CD4-positive, alpha-beta T cell treated with Interleukin-12 subunit alpha and Interleukin-12 subunit beta, for 1 hour (primary cell): ENCODE results near the gene GMPPB.
"Not testable (repeated sequence)": the region's sequence is repeated elsewhere in the genome, so short reads cannot be mapped to it uniquely, and the experiment has no call there.

Experiments
- DNase-seq: peaks from one replicate; pipeline ENCODE4 v3.0.0-alpha.2; 2020

GMPPB gene

GRCh38 chr3:49723628-49724551 lies at the start of gene GMPPB:
TSS of gene GMPPB (minus strand) at chr3:49723951. CDS start at chr3:49723726, 225 bp downstream.
- peak; percentile 93 for DNase-seq

- DNase-seq, result no peak
Observed at GRCh38 chr3:49772703-49773102, 49.0 kb upstream of the GMPPB start.

GRCh38 chr3:49771340-49771938 lies 47.7 kb upstream of the GMPPB start:
- no peak for DNase-seq

DNA sequence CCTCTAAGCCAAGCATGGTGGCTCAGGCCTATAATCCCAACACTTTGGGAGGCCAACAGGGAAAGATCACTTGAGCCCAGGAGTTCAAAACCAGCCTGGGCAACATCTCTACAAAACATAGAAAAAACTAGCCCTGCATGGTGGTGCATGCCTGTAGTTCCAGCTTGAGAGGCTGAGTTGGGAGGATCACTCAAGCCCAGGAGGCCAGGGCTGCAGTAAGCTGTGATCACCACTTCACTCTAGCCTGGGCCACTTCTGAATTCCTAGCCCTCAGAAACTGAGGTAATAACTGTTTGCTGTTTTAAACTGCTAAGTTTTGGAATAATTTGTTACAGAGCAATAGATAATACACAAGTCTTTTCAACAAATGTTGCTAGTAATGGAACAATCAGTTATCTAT lies 46.2 kb upstream of the GMPPB start:
- no peak for DNase-seq

DNA sequence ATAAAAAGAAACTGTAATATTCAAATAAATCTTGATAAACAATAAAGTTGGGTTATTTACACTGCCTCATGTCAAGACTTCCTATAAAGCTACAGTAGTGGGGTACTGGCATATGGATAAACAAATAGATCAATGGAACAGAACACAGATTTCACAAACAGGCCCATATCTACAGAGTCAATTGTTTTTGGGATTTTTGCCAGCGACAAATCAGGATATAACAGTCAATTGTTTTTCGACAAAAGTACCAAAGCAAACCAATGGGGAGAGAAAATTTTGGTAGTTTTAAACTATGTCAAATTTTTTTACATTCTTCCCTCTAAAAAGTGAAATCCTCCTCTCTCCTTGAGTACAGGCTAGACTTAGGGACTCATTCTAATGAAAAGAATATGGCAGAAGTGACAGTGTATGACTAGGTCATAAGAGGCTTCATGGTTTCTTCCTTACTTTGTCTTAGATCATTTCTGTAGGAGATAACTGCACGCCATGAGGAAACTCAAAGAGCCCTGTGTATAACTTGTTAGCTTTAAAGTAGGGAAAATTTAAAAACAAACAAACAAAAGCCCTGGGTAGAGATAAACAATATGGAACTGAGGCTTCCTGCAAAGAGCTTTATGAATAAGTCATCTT lies 45.6 kb upstream of the GMPPB start:
- DNase-seq, result no peak

- DNase-seq, result no peak
Observed at GRCh38 chr3:49763981-49764380, 40.2 kb upstream of the GMPPB start.

DNA sequence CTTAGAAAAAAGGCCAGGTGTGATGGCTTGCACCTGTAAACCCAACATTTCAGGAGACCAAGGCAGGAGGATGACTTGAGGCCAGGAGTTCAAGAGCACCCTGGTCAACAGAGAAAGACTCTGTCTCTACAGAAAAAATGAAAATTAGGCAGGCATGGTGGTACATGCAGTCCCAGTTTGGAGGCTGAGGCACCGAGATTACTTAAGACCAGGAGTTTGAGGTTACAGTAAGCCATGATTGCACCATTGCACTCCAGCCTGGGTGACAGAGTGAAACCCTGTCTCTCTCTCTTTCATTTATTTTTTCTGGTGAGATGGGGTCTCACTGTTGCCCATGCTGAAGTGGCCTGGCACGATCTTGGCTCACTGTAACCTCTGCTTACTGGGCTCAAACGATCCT lies 37.9 kb upstream of the GMPPB start:
- DNase-seq, result no peak

DNA sequence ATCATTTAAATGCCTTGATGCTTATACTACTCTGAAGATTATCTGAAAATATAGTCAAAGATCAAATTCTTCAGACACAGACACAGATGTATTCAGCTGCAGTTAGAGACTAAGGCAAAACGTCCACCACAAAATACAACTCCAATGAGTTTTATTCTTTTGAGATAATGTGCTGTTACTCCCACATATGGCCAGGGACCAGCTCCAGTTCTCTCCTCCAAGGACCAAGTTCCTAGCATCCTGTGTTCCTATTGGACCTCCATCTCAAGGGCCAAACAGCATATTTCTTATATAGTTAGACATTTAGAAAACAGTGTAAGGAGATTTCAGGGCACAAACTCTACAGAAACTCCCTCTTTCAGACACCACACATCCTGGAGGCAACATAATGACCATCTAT lies 35.5 kb upstream of the GMPPB start:
- DNase-seq, result no peak

DNA sequence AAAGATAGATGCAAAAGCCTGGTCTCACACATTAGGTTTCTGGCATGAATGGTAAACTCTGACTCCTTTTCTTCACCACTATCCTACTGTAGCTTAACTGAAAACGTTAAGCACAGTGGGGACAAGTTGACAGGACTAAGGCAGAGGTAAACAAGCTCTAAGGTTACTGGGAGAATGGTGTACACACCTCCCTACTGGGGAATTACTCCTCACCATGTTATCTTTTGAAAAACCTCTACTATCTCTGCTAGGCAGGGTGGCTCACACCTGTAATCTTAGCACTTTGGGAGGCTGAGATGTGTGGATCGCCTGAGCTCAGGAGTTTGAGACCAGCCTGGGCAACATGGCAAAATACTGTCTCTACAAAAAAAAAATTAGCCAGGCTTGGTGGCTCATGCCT lies 33.4 kb upstream of the GMPPB start:
- no peak for DNase-seq

- no peak for DNase-seq
Observed at GRCh38 chr3:49756036-49756435, 32.3 kb upstream of the GMPPB start.

- DNase-seq, result no peak
Observed at GRCh38 chr3:49754536-49754935, 30.8 kb upstream of the GMPPB start.

GRCh38 chr3:49751501-49751900 lies 27.8 kb upstream of the GMPPB start:
- no peak for DNase-seq

DNA sequence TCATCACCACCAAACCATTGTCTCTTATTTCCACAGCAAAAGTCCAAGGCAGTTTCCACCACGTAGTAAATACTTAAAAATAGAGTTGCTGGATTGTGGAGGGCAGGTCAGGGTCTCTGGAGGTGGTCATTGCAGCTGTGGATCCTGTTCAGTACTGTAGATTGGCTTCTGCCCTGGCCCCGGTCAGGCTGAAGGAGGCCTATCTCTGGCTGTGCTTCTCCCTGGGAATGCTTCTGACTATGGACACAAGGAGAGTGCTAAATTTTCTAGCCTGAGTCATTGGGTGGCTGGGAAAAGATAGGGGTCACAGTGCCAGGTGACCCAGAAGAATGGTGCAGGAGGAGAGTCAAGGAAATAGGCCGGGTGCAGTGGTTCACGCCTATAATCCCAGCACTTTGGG lies 26.3 kb upstream of the GMPPB start:
- DNase-seq, result no peak

GRCh38 chr3:49748874-49749273 lies 25.1 kb upstream of the GMPPB start:
- not testable (repeated sequence) for DNase-seq

DNA sequence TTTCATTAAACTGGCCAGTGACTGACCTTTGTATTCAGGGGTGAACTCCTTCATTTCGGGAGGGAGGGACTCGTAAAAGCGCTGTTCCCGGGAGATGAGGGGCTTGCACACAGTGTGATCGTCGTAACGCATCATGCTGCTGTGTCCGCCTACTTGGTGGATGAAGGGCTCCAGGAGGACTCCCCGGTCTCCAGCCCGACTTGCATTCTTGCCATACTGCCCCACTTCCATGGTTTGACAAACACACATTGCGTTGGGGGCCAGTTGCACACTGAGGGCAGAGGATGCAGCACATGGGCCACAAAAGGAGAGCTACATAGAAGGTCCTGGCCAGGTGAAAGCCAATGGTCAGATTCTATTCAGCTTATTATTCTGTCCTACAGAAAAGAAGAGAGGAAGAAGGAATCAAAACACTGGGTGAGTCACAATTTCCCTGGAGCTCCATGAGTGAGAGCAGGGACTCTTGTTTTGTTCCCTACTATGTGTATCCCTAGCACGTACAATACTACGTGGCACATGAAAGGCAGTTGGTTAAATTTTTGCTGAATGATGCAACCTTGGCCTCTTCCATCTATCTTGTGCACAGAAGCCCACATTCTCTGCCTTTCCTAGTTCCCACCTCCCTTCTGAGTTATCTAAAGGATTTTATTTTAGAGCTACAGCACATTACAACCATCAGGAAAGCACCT lies 24.2 kb upstream of the GMPPB start:
- no peak for DNase-seq

GRCh38 chr3:49745986-49746385 lies 22.2 kb upstream of the GMPPB start:
- no peak for DNase-seq

- no peak for DNase-seq
Observed at GRCh38 chr3:49740427-49740826, 16.7 kb upstream of the GMPPB start.

GRCh38 chr3:49738067-49738713 lies 14.4 kb upstream of the GMPPB start:
- DNase-seq, result no peak

GRCh38 chr3:49734752-49735151 lies 11.0 kb upstream of the GMPPB start:
- DNase-seq, result no peak

- no peak for DNase-seq
Observed at GRCh38 chr3:49733551-49733950, 9.8 kb upstream of the GMPPB start.

DNA sequence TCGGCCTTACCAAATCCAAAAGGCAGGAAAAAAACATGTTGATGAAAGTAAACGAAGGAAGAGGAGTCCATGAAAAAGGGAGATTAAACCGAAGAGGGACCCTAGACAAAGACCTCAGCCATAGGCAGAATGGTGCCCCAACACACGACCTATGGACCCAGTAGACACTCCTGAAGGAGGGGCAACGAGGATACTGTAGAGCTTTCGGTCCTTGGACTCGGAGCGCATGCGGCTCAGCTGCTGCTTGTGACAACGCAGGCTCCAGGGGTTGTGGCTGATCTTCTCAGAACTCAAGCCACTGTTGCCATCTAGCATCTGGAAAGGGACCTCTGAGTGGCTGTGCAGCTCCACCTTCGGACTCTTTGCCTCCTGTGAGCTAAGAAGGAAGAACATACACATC lies 8.8 kb upstream of the GMPPB start:
- no peak for DNase-seq

DNA sequence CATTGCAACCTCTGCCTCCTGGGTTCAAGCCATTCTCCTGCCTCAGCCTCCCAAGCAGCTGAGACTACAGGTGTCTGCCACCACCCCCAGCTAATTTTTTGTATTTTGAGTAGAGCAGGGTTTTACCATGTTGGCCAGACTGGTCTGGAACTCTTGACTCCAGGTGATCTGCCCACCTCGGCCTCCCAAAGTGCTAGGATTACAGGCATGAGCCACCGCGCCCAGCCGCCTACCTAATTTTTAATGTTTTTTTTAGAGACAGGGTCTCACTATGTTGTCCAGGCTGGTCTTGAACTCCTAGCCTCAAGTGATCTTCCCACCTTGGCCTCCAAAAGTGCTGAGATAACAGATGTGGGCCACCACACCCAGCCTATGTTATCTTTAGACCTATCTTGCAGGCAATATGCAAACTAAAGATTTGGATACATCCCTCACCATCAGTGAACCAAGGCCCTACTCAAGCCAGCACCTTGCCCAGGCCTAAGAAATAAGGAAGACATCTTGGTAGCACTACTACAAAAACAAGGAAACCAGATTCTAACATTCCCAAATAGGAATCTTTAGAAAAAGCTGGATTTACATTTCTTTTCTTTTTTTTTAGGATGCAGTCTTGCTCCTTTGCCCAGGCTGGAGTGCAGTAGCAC lies 6.3 kb upstream of the GMPPB start:
- no peak for DNase-seq
